NB4 (cell line): Measurements from ENCODE around the gene C21orf58.

Experiments used
- POLR2A ChIP-seq: IDR thresholded peaks from 2 replicates; pipeline ENCODE4 v1.6.1; 2011; ENCODE audit warnings: mild to moderate bottlenecking; ENCODE audit not compliant: insufficient read length; ENCODE audit errors: extremely low read depth
- TF ChIP-seq, protein P1 (sequence below): IDR thresholded peaks from one replicate; pipeline ENCODE4 v1.5.1; 2012; ENCODE audit warnings: low read depth, low read length

DNA sequence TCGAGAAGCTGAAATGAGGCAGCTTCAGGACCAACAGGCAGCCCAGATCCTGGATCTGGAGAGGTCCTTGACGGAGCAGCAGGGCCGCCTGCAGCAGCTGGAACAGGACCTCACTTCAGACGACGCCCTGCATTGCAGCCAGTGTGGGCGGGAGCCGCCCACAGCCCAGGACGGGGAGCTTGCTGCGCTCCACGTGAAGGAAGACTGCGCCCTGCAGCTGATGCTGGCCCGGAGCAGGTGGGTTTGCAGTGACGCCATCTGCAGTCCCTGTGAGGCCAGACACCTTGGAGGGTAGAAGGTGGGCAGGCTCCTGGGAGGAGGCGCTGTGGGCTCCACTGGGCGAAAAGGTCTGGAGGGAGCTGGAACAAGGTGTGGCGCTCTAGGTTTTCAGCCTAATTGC lies 40.0 kb upstream of the C21orf58 start:
- TF ChIP-seq, protein P1, sequence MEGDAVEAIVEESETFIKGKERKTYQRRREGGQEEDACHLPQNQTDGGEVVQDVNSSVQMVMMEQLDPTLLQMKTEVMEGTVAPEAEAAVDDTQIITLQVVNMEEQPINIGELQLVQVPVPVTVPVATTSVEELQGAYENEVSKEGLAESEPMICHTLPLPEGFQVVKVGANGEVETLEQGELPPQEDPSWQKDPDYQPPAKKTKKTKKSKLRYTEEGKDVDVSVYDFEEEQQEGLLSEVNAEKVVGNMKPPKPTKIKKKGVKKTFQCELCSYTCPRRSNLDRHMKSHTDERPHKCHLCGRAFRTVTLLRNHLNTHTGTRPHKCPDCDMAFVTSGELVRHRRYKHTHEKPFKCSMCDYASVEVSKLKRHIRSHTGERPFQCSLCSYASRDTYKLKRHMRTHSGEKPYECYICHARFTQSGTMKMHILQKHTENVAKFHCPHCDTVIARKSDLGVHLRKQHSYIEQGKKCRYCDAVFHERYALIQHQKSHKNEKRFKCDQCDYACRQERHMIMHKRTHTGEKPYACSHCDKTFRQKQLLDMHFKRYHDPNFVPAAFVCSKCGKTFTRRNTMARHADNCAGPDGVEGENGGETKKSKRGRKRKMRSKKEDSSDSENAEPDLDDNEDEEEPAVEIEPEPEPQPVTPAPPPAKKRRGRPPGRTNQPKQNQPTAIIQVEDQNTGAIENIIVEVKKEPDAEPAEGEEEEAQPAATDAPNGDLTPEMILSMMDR: no peak
- TF ChIP-seq POLR2A: no peak
